ENCODE data around the gene GATD1. TPM values are rescaled to one million over a fixed set of nuclear protein-coding genes. Genes with fewer than 3 reads are reported as not detected.

Gene GATD1
- total RNA-seq, 4 donors from 2014 or later = 47.6 to 81.7 (median 52.9) TPM

- H3K9me3 ChIP-seq = no peaks in the 10 kb centered on the region
- DNase-seq = no peak
- H3K27ac ChIP-seq = peak overlapping the region in 1 of 4 donors; percentile 78
- peaks cover 0 to 12% (median 0%) of the 10 kb centered on the region in 3 donors for H3K36me3 ChIP-seq
- no peak overlapping the region for H3K4me3 ChIP-seq
- H3K27me3 ChIP-seq = peaks cover 0 to 3% of the 10 kb centered on the region in 2 donors
- H3K4me1 ChIP-seq = peaks cover 3 to 61% (median 18%) of the 10 kb centered on the region in 4 donors
- TF ChIP-seq, protein P1, sequence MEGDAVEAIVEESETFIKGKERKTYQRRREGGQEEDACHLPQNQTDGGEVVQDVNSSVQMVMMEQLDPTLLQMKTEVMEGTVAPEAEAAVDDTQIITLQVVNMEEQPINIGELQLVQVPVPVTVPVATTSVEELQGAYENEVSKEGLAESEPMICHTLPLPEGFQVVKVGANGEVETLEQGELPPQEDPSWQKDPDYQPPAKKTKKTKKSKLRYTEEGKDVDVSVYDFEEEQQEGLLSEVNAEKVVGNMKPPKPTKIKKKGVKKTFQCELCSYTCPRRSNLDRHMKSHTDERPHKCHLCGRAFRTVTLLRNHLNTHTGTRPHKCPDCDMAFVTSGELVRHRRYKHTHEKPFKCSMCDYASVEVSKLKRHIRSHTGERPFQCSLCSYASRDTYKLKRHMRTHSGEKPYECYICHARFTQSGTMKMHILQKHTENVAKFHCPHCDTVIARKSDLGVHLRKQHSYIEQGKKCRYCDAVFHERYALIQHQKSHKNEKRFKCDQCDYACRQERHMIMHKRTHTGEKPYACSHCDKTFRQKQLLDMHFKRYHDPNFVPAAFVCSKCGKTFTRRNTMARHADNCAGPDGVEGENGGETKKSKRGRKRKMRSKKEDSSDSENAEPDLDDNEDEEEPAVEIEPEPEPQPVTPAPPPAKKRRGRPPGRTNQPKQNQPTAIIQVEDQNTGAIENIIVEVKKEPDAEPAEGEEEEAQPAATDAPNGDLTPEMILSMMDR (IDR thresholded peaks at IDR 0.05) = no peak
- no peak for TF ChIP-seq POLR2A (IDR thresholded peaks at IDR 0.05)
Measured at GRCh38 chr11:727281-727701, 50.0 kb downstream of the GATD1 start.

- TF ChIP-seq, protein P1 (IDR thresholded peaks at IDR 0.05) = no peak
- TF ChIP-seq POLR2A (IDR thresholded peaks at IDR 0.05) = no peak
- peaks cover 3 to 68% (median 25%) of the 10 kb centered on the region in 4 donors for H3K4me1 ChIP-seq
Measured at GRCh38 chr11:726278-727220, 50.7 kb downstream of the GATD1 start.

DNA sequence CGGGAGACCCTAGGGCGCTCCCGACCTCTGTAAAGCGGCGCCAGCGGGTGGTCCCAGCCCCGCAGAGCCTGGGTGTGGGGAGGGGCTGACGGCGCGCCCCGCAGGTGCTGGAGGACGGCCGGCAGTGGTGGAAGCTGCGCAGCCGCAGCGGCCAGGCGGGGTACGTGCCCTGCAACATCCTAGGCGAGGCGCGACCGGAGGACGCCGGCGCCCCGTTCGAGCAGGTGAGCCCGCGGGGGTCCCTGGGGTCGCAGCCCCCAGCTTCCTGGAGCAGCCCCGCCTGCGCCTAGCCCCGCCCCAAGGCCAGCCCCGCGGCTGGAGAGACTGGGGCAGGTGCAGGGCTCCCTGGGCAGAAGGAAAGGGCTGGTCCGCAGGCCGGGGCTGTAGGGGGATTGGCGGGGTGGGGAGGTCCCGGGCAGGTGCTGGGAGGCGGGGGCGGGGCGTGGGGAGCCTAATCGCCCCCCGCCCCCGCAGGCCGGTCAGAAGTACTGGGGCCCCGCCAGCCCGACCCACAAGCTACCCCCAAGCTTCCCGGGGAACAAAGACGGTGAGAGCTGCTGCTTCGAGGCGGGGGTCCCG, 51.6 kb downstream of the GATD1 start:
- TF ChIP-seq, protein P1 (IDR thresholded peaks at IDR 0.05) = no peak
- TF ChIP-seq POLR2A (IDR thresholded peaks at IDR 0.05) = no peak
- Histone ChIP-seq H3K27ac (peak overlapping the region; percentile 57 to 78 (median 68)), H3K27me3 (peaks cover 0 to 5% of the 10 kb centered on the region in 2 donors), H3K4me3 (peak overlapping the region; percentile 22 to 56 (median 42)), H3K9me3 (no peaks in the 10 kb centered on the region), H3K4me1 (peaks cover 3 to 76% (median 34%) of the 10 kb centered on the region in 4 donors), H3K36me3 (peaks cover 0 to 20% (median 0%) of the 10 kb centered on the region in 3 donors)
- DNase-seq = peak in 1 of 3 donors; percentile 57

More at GRCh38 chr11:726278-727220, 50.7 kb downstream of the GATD1 start:
- DNase-seq = peak; percentile 65 to 85 (median 84)
- Histone ChIP-seq H3K27me3 (peaks cover 0 to 5% of the 10 kb centered on the region in 2 donors), H3K4me3 (peak overlapping the region; percentile 22 to 56 (median 42)), H3K27ac (peak overlapping the region; percentile 57 to 78 (median 68)), H3K9me3 (no peaks in the 10 kb centered on the region), H3K36me3 (peaks cover 0 to 12% (median 0%) of the 10 kb centered on the region in 3 donors)

DNA sequence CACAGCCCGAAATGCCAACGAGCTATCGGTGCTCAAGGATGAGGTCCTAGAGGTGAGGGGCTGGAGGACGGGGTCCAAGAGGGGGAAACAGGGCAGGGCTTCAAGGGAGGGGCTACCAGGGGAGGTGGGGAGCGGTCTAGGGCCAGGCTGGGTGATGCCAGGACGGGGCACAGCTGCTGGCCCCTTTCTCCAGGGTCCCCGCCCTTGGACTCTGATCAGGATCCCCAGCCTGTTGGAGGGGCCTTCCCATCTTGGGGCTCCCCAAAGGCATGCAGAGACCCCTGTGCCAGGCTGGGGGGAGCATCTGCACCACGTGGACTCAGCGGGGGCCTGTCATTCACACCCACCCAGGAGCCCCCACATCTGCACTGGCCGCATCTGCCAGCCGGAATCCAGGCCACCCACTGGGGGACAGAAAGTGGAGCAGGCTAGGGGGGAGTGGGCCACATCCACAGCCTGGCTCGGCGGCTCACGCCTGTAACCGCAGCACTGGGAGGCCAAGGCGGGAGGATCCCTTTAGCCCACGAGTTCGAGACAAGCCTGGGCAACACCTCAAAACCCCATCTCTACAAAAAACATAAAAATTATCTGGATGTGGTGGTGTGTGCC, 52.4 kb downstream of the GATD1 start:
- Histone ChIP-seq H3K9me3 (no peaks in the 10 kb centered on the region), H3K27me3 (peaks cover 0 to 5% of the 10 kb centered on the region in 2 donors), H3K27ac (no peak overlapping the region), H3K4me3 (no peak overlapping the region), H3K36me3 (peaks cover 0 to 29% (median 0%) of the 10 kb centered on the region in 3 donors), H3K4me1 (peaks cover 3 to 85% (median 36%) of the 10 kb centered on the region in 4 donors)
- DNase-seq = no peak
- TF ChIP-seq, protein P1 (IDR thresholded peaks at IDR 0.05) = no peak
- TF ChIP-seq POLR2A (IDR thresholded peaks at IDR 0.05) = no peak

DNA sequence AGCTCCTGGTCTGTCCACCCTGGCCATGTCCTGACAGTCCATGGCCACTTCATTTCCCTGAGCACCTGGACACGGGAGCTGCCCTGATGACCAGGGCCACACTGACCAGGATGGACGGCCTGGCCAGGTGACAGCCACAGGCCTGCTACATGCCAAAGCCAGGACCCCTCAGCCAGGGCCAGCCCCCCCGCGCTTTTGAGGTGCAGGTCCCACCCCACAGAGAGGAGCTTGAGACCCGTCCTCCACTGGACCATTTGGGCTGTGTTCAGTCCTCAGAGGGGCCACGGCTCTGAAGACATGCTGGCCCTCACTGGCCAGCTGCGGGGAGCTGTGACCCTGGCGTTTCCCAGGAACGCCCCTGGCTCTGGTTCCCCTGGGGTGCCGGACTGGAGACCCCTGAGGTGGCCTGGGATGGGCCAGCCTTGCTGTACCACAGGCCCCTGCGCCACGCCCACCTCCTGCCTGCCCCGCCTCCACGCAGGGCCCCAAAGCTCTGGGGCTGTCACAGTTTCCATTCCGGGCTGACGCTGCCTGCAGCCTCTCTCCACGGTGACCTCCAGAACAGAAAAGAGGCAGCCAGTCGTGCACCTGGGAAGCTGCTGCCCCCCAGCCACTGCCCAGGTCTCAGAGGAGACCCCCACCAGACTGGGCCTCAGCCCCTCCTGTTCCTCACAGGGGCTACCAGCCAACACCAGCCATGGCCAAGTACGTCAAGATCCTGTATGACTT, 53.1 kb downstream of the GATD1 start:
- Histone ChIP-seq H3K27me3 (peaks cover 0 to 5% of the 10 kb centered on the region in 2 donors), H3K27ac (no peak overlapping the region), H3K4me1 (peaks cover 3 to 89% (median 36%) of the 10 kb centered on the region in 4 donors), H3K36me3 (peaks cover 0 to 31% (median 0%) of the 10 kb centered on the region in 3 donors), H3K4me3 (no peak overlapping the region), H3K9me3 (no peaks in the 10 kb centered on the region)
- DNase-seq = no peak
- TF ChIP-seq, protein P1 (IDR thresholded peaks at IDR 0.05) = no peak
- TF ChIP-seq POLR2A (IDR thresholded peaks at IDR 0.05) = no peak

Data from Peyer's patch (tissue), 4 donors.